Activated CD8-positive, alpha-beta memory T cell treated with anti-CD3 and anti-CD28 coated beads for 24 hours (primary cell): ENCODE measurements around the gene GNAO1.

Source experiments
- DNase-seq: peaks from one replicate; pipeline ENCODE4 v3.0.0-alpha.2; 2020

GNAO1 gene

GRCh38 chr16:56266641-56267607 lies 75.6 kb downstream of the GNAO1 start:
- no peak for DNase-seq

- DNase-seq: no peak
These were observed 76.6 kb downstream of the GNAO1 start for GRCh38 chr16:56267888-56268287.

- no peak for DNase-seq
These were observed 77.5 kb downstream of the GNAO1 start for GRCh38 chr16:56268799-56269198.

GRCh38 chr16:56269281-56269680 lies 78.0 kb downstream of the GNAO1 start:
- DNase-seq: no peak

GRCh38 chr16:56269811-56270684 lies 78.8 kb downstream of the GNAO1 start:
- DNase-seq: no peak

GRCh38 chr16:56270828-56271227 lies 79.5 kb downstream of the GNAO1 start:
- DNase-seq: no peak

- no peak for DNase-seq
These were observed 81.2 kb downstream of the GNAO1 start for GRCh38 chr16:56272583-56272894.

GRCh38 chr16:56273615-56274014 lies 82.3 kb downstream of the GNAO1 start:
- DNase-seq: no peak

- DNase-seq: no peak
These were observed 83.1 kb downstream of the GNAO1 start for GRCh38 chr16:56274369-56274768.

GRCh38 chr16:56275076-56275475 lies 83.8 kb downstream of the GNAO1 start:
- no peak for DNase-seq

- no peak for DNase-seq
These were observed 84.5 kb downstream of the GNAO1 start for GRCh38 chr16:56275801-56276200.

- no peak for DNase-seq
These were observed 85.8 kb downstream of the GNAO1 start for GRCh38 chr16:56277075-56277474.

GRCh38 chr16:56278196-56278855 lies 87.0 kb downstream of the GNAO1 start:
- no peak for DNase-seq

GRCh38 chr16:56279132-56279531 lies 87.8 kb downstream of the GNAO1 start:
- peak; percentile 75 for DNase-seq

- no peak for DNase-seq
These were observed 88.6 kb downstream of the GNAO1 start for GRCh38 chr16:56279914-56280313.

GRCh38 chr16:56281249-56281805 lies 90.0 kb downstream of the GNAO1 start:
- no peak for DNase-seq

- DNase-seq: no peak
These were observed 91.2 kb downstream of the GNAO1 start for GRCh38 chr16:56282451-56282850.

GRCh38 chr16:56284521-56284920 lies 93.2 kb downstream of the GNAO1 start:
- DNase-seq: no peak

- no peak for DNase-seq
These were observed 95.5 kb downstream of the GNAO1 start for GRCh38 chr16:56286809-56287208.

GRCh38 chr16:56288019-56288418 lies 96.7 kb downstream of the GNAO1 start:
- DNase-seq: no peak

GRCh38 chr16:56289416-56289815 lies 98.1 kb downstream of the GNAO1 start:
- DNase-seq: no peak

- no peak for DNase-seq
These were observed 98.6 kb downstream of the GNAO1 start for GRCh38 chr16:56289862-56290261.

GRCh38 chr16:56294014-56294413 lies 102.7 kb downstream of the GNAO1 start:
- DNase-seq: no peak
